GM21526 (cell line): ENCODE results near the gene PGPEP1.

Source experiments
- ATAC-seq: cut with Tn5 transposase; IDR thresholded peaks from one replicate; pipeline ENCODE4 v1.9.1; 2021; ENCODE audit warnings: moderate library complexity; ENCODE audit not compliant: unreplicated experiment, low FRiP score

The PGPEP1 gene

GRCh38 chr19:18340190-18340989, at the start of gene PGPEP1:
TSS of gene PGPEP1 (plus strand) at chr19:18340598. CDS start at chr19:18340682, 84 bp downstream.
- ATAC-seq = no peak

GRCh38 chr19:18291019-18291524, 49.3 kb upstream of the PGPEP1 start:
- ATAC-seq = no peak

- ATAC-seq = no peak
Measured at GRCh38 chr19:18291590-18292461, 48.6 kb upstream of the PGPEP1 start.

- no peak for ATAC-seq
Measured at GRCh38 chr19:18292462-18292809, 48.0 kb upstream of the PGPEP1 start.

- no peak for ATAC-seq
Measured at GRCh38 chr19:18292810-18293641, 47.4 kb upstream of the PGPEP1 start.

GRCh38 chr19:18293642-18294466, 46.5 kb upstream of the PGPEP1 start:
- ATAC-seq = no peak

- ATAC-seq = no peak
Measured at GRCh38 chr19:18294467-18294864, 45.9 kb upstream of the PGPEP1 start.

GRCh38 chr19:18295034-18295451, 45.4 kb upstream of the PGPEP1 start:
- no peak for ATAC-seq

GRCh38 chr19:18297308-18297707, 43.1 kb upstream of the PGPEP1 start:
- ATAC-seq = no peak

GRCh38 chr19:18298601-18299000, 41.8 kb upstream of the PGPEP1 start:
- ATAC-seq = no peak

GRCh38 chr19:18299654-18300053, 40.7 kb upstream of the PGPEP1 start:
- ATAC-seq = no peak

GRCh38 chr19:18300930-18301717, 39.3 kb upstream of the PGPEP1 start:
- ATAC-seq = no peak

GRCh38 chr19:18301718-18302111, 38.7 kb upstream of the PGPEP1 start:
- no peak for ATAC-seq

GRCh38 chr19:18304208-18304457, 36.3 kb upstream of the PGPEP1 start:
- ATAC-seq = no peak

GRCh38 chr19:18304458-18305310, 35.7 kb upstream of the PGPEP1 start:
- ATAC-seq = no peak

- ATAC-seq = no peak
Measured at GRCh38 chr19:18306209-18306887, 34.0 kb upstream of the PGPEP1 start.

- ATAC-seq = no peak
Measured at GRCh38 chr19:18306888-18307260, 33.5 kb upstream of the PGPEP1 start.

GRCh38 chr19:18307271-18307681, 33.1 kb upstream of the PGPEP1 start:
- no peak for ATAC-seq
